Measurements from ENCODE around the gene RAD51B.

DNA sequence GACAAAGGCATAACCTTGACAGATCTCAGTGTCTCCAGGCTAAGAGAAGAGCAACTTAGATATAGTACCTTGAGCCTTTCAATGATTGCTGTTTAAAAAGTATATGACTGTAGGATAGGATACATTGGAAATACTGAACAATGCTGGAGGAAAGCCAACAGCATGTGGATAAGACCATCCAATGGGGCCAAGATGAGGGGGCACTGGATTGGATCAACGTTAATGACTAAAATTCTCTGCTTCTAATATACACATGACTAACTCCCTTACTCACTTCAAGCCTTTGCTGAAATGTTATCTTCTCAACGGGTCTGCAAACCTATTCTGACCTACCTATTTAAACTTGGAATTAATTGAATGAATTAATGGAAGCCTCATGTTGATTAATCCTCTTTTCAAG lies 354.9 kb downstream of the RAD51B start:
- TF ChIP-seq, protein P1, sequence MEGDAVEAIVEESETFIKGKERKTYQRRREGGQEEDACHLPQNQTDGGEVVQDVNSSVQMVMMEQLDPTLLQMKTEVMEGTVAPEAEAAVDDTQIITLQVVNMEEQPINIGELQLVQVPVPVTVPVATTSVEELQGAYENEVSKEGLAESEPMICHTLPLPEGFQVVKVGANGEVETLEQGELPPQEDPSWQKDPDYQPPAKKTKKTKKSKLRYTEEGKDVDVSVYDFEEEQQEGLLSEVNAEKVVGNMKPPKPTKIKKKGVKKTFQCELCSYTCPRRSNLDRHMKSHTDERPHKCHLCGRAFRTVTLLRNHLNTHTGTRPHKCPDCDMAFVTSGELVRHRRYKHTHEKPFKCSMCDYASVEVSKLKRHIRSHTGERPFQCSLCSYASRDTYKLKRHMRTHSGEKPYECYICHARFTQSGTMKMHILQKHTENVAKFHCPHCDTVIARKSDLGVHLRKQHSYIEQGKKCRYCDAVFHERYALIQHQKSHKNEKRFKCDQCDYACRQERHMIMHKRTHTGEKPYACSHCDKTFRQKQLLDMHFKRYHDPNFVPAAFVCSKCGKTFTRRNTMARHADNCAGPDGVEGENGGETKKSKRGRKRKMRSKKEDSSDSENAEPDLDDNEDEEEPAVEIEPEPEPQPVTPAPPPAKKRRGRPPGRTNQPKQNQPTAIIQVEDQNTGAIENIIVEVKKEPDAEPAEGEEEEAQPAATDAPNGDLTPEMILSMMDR (IDR thresholded peaks at IDR 0.05) = no peak
- no peak for TF ChIP-seq POLR2A (IDR thresholded peaks at IDR 0.05)
- no peak for TF ChIP-seq EP300 (IDR thresholded peaks at IDR 0.05)
